ENCODE results near the gene FIBP. TPM values are rescaled to one million over a fixed set of nuclear protein-coding genes. Genes with fewer than 3 reads are reported as not detected.

FIBP gene
- total RNA-seq, 1 experiment from 2014 or later, result 106 TPM

- no peaks in the 10 kb centered on the region for H3K27me3 ChIP-seq
- H3K36me3 ChIP-seq, result peaks cover 46% of the 10 kb centered on the region
- H3K4me3 ChIP-seq, result no peak overlapping the region
- no peaks in the 10 kb centered on the region for H3K9me3 ChIP-seq
- DNase-seq, result no peak
Measured at GRCh38 chr11:65883786-65884715, 4.2 kb downstream of the FIBP start.

- Histone ChIP-seq H3K9me3 (no peaks in the 10 kb centered on the region), H3K36me3 (peaks cover 46% of the 10 kb centered on the region), H3K4me3 (no peak overlapping the region), H3K27me3 (no peaks in the 10 kb centered on the region)
- DNase-seq, result no peak
Measured at GRCh38 chr11:65883058-65883761, 5.1 kb downstream of the FIBP start.

GRCh38 chr11:65882120-65883057 is 5.9 kb downstream of the FIBP start:
- H3K4me3 ChIP-seq, result no peak overlapping the region
- H3K9me3 ChIP-seq, result no peaks in the 10 kb centered on the region
- no peaks in the 10 kb centered on the region for H3K27me3 ChIP-seq
- H3K36me3 ChIP-seq, result peaks cover 41% of the 10 kb centered on the region
- no peak for DNase-seq

GRCh38 chr11:65880844-65881421 is 7.3 kb downstream of the FIBP start:
- DNase-seq, result peak; percentile 36
- H3K27me3 ChIP-seq, result no peaks in the 10 kb centered on the region
- no peaks in the 10 kb centered on the region for H3K9me3 ChIP-seq
- peaks cover 30% of the 10 kb centered on the region for H3K36me3 ChIP-seq
- H3K4me3 ChIP-seq, result no peak overlapping the region

GRCh38 chr11:65880027-65880426 is 8.2 kb downstream of the FIBP start:
- Histone ChIP-seq H3K9me3 (no peaks in the 10 kb centered on the region), H3K27me3 (no peaks in the 10 kb centered on the region), H3K4me3 (no peak overlapping the region), H3K36me3 (peaks cover 22% of the 10 kb centered on the region)
- DNase-seq, result no peak

GRCh38 chr11:65879617-65880016 is 8.7 kb downstream of the FIBP start, which contains the start of gene CTSW:
TSS of gene CTSW (plus strand) at chr11:65879837. CDS start at chr11:65879855, 18 bp downstream.
- Histone ChIP-seq H3K36me3 (peaks cover 18% of the 10 kb centered on the region), H3K27me3 (no peaks in the 10 kb centered on the region), H3K4me3 (no peak within 1 kb of the TSS), H3K9me3 (no peaks in the 10 kb centered on the region)
- DNase-seq, result no peak

- Histone ChIP-seq H3K4me3 (peak overlapping the region; percentile 74), H3K9me3 (no peaks in the 10 kb centered on the region), H3K36me3 (peaks cover 30% of the 10 kb centered on the region), H3K27me3 (no peaks in the 10 kb centered on the region)
- DNase-seq, result peak; percentile 88
Measured at GRCh38 chr11:65873318-65874156, 14.7 kb downstream of the FIBP start.

- Histone ChIP-seq H3K9me3 (no peaks in the 10 kb centered on the region), H3K36me3 (peaks cover 38% of the 10 kb centered on the region), H3K27me3 (no peaks in the 10 kb centered on the region), H3K4me3 (peak within 1 kb of the TSS; percentile 74)
- DNase-seq, result peak; percentile 79
Measured at GRCh38 chr11:65872586-65873317, 15.5 kb downstream of the FIBP start, which contains the start of gene EFEMP2. TSS of gene EFEMP2 (minus strand) at chr11:65872800. CDS start at chr11:65872354, 446 bp downstream.

- Histone ChIP-seq H3K27me3 (no peaks in the 10 kb centered on the region), H3K4me3 (peak overlapping the region; percentile 74), H3K9me3 (no peaks in the 10 kb centered on the region), H3K36me3 (peaks cover 44% of the 10 kb centered on the region)
- DNase-seq, result peak; percentile 45
Measured at GRCh38 chr11:65871811-65872548, 16.3 kb downstream of the FIBP start.

GRCh38 chr11:65870706-65871681 is 17.3 kb downstream of the FIBP start:
- no peaks in the 10 kb centered on the region for H3K27me3 ChIP-seq
- DNase-seq, result no peak
- H3K36me3 ChIP-seq, result peaks cover 54% of the 10 kb centered on the region
- H3K9me3 ChIP-seq, result no peaks in the 10 kb centered on the region
- H3K4me3 ChIP-seq, result peak overlapping the region; percentile 74

- H3K4me3 ChIP-seq, result no peak overlapping the region
- peaks cover 61% of the 10 kb centered on the region for H3K36me3 ChIP-seq
- DNase-seq, result no peak
- no peaks in the 10 kb centered on the region for H3K27me3 ChIP-seq
- no peaks in the 10 kb centered on the region for H3K9me3 ChIP-seq
Measured at GRCh38 chr11:65870307-65870658, 18.0 kb downstream of the FIBP start.

GRCh38 chr11:65869643-65870306 is 18.5 kb downstream of the FIBP start:
- H3K36me3 ChIP-seq, result peaks cover 66% of the 10 kb centered on the region
- H3K4me3 ChIP-seq, result no peak overlapping the region
- DNase-seq, result no peak
- H3K27me3 ChIP-seq, result no peaks in the 10 kb centered on the region
- H3K9me3 ChIP-seq, result no peaks in the 10 kb centered on the region

GRCh38 chr11:65868907-65869306 is 19.4 kb downstream of the FIBP start:
- H3K36me3 ChIP-seq, result peaks cover 74% of the 10 kb centered on the region
- H3K9me3 ChIP-seq, result no peaks in the 10 kb centered on the region
- H3K27me3 ChIP-seq, result no peaks in the 10 kb centered on the region
- no peak for DNase-seq
- H3K4me3 ChIP-seq, result no peak overlapping the region

Measured in MG63 (cell line).